Hepatocyte (in vitro differentiated cells): ENCODE measurements around the gene ATP1A3. TPM values are rescaled to one million over a fixed set of nuclear protein-coding genes. Genes with fewer than 3 reads are reported as not detected.

Source experiments
- DNase-seq: peaks from one replicate; pipeline ENCODE4 v3.0.0-alpha.2; 2016; ENCODE audit warnings: low spot score
- H2AFZ ChIP-seq: fragments of 200-600 bp; sonication (generic); 2 replicates; pipeline ENCODE4 v1.6.0; 2016; ENCODE audit warnings: antibody characterized with exemption, mild to moderate bottlenecking
- H3K27ac ChIP-seq: fragments of 200-600 bp; sonication (generic); 2 replicates; pipeline ENCODE4 v1.5.1; 2016; ENCODE audit warnings: mild to moderate bottlenecking
- H3K27me3 ChIP-seq: fragments of 200-600 bp; sonication (generic); 2 replicates; pipeline ENCODE4 v1.6.1; 2016
- H3K36me3 ChIP-seq: fragments of 200-600 bp; sonication (generic); replicated peaks from 2 replicates; pipeline ENCODE4 v1.5.1; 2016; ENCODE audit warnings: low read depth; ENCODE audit not compliant: insufficient read depth
- H3K4me1 ChIP-seq: fragments of 200-600 bp; sonication (generic); 2 replicates; pipeline ENCODE4 v1.5.1; 2016; ENCODE audit warnings: mild to moderate bottlenecking, moderate library complexity; ENCODE audit not compliant: insufficient read depth
- H3K4me2 ChIP-seq: fragments of 200-600 bp; sonication (generic); 2 replicates; pipeline ENCODE4 v1.6.0; 2016
- H3K4me3 ChIP-seq: fragments of 200-600 bp; sonication (generic); 2 replicates; pipeline ENCODE4 v1.5.1; 2016; ENCODE audit warnings: mild to moderate bottlenecking
- H3K79me2 ChIP-seq: fragments of 200-600 bp; sonication (generic); 2 replicates; pipeline ENCODE4 v1.6.0; 2017; ENCODE audit warnings: mild to moderate bottlenecking
- H3K9me2 ChIP-seq: fragments of 200-600 bp; sonication (generic); replicated peaks from 2 replicates; pipeline ENCODE4 v1.6.0; 2017; ENCODE audit warnings: mild to moderate bottlenecking; ENCODE audit not compliant: insufficient read depth
- H3K9me3 ChIP-seq: fragments of 200-600 bp; sonication (generic); 2 replicates; pipeline ENCODE4 v1.5.1; 2016; ENCODE audit warnings: low read depth, mild to moderate bottlenecking
- H4K20me1 ChIP-seq: fragments of 200-600 bp; sonication (generic); 2 replicates; pipeline ENCODE4 v1.6.0; 2016; ENCODE audit warnings: mild to moderate bottlenecking; ENCODE audit not compliant: insufficient read depth, poor library complexity, severe bottlenecking
- EZH2 ChIP-seq: fragments of 200-600 bp; sonication (generic); IDR thresholded peaks from 2 replicates; pipeline ENCODE4 v1.6.1; 2016; ENCODE audit warnings: antibody characterized with exemption, mild to moderate bottlenecking, borderline replicate concordance
- EZH2phosphoT487 ChIP-seq: fragments of 200-600 bp; sonication (generic); IDR thresholded peaks from one replicate; pipeline ENCODE4 v1.6.1; 2018; ENCODE audit warnings: antibody characterized with exemption, mild to moderate bottlenecking, low read depth, moderate library complexity; ENCODE audit not compliant: unreplicated experiment, severe bottlenecking
- WGBS: methylation state at CpG from one replicate; pipeline ENCODE4 v1.1.6; 2016; ENCODE audit warnings: low lambda C conversion rate; ENCODE audit errors: missing lambda C conversion rate; 5-methylcytosine and 5-hydroxymethylcytosine counted together
- polyA plus RNA-seq: library from polyadenylated mRNA; unstranded; fragments of >200 nt; fragmentation: Nextera tagmentation; extraction: Ambion mirVana; gene quantifications from 2 replicates; pipeline ENCODE4 v1.2.1, GENCODE V29; 2016
- total RNA-seq: library from RNA; depleted of rRNA; stranded (reverse); fragments of >200 nt; gene quantifications from 2 replicates; pipeline ENCODE4 v1.2.3, GENCODE V29; 2014
- TF ChIP-seq, protein P1 (sequence below): fragments of 200-600 bp; sonication (generic); IDR thresholded peaks from 2 replicates; pipeline ENCODE4 v1.5.1; 2016; ENCODE audit warnings: antibody characterized with exemption, mild to moderate bottlenecking; ENCODE audit not compliant: poor library complexity

Gene ATP1A3
- total and polyA plus RNA-seq, 2 experiments from 2014 or later, result 0.03 to 0.82 TPM

- H2AFZ ChIP-seq, result no peak overlapping the region
- H3K9me2 ChIP-seq, result no peaks in the 10 kb centered on the region
- H3K9me3 ChIP-seq, result no peaks in the 10 kb centered on the region
- no peaks in the 10 kb centered on the region for H3K36me3 ChIP-seq
- peaks cover 11% of the 10 kb centered on the region for H3K27me3 ChIP-seq
- H4K20me1 ChIP-seq, result no peaks in the 10 kb centered on the region
- 87% methylated on average over 13 of the region's 13 CpGs for WGBS
- no peak overlapping the region for H3K27ac ChIP-seq
- H3K4me3 ChIP-seq, result no peak overlapping the region
- DNase-seq, result no peak
- H3K4me1 ChIP-seq, result no peaks in the 10 kb centered on the region
- TF ChIP-seq EZH2 (no peak), EZH2phosphoT487 (no peak)
- TF ChIP-seq, protein P1, sequence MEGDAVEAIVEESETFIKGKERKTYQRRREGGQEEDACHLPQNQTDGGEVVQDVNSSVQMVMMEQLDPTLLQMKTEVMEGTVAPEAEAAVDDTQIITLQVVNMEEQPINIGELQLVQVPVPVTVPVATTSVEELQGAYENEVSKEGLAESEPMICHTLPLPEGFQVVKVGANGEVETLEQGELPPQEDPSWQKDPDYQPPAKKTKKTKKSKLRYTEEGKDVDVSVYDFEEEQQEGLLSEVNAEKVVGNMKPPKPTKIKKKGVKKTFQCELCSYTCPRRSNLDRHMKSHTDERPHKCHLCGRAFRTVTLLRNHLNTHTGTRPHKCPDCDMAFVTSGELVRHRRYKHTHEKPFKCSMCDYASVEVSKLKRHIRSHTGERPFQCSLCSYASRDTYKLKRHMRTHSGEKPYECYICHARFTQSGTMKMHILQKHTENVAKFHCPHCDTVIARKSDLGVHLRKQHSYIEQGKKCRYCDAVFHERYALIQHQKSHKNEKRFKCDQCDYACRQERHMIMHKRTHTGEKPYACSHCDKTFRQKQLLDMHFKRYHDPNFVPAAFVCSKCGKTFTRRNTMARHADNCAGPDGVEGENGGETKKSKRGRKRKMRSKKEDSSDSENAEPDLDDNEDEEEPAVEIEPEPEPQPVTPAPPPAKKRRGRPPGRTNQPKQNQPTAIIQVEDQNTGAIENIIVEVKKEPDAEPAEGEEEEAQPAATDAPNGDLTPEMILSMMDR, result no peak
- H3K79me2 ChIP-seq, result no peaks in the 10 kb centered on the region
- H3K4me2 ChIP-seq, result no peak overlapping the region
Measured at GRCh38 chr19:42006569-42006968, 12.5 kb upstream of the ATP1A3 start.

DNA sequence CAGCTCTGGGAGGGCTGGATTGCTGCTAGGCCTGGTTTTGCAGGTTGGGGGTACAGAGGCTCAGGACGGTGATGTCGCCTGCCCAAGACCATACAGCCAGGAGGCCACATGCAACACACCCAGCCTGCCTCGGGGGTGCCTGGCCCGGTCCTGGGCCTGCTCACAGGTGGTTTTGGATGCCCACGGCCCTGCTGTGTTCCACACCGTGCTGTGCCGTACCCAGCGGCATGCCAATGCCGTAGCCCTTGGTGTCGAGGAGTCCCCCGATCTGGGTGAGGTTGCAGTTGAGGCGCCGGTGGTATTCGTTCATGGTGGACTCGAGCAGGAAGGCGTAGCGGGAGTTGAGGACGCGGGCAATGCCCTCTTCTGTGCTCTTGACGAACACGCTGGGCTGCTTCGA, 11.5 kb upstream of the ATP1A3 start:
- no peaks in the 10 kb centered on the region for H3K36me3 ChIP-seq
- H3K4me1 ChIP-seq, result no peaks in the 10 kb centered on the region
- H2AFZ ChIP-seq, result no peak overlapping the region
- H3K27ac ChIP-seq, result no peak overlapping the region
- H3K9me2 ChIP-seq, result no peaks in the 10 kb centered on the region
- H3K9me3 ChIP-seq, result no peaks in the 10 kb centered on the region
- H4K20me1 ChIP-seq, result no peaks in the 10 kb centered on the region
- H3K79me2 ChIP-seq, result no peaks in the 10 kb centered on the region
- no peak overlapping the region for H3K4me3 ChIP-seq
- no peak overlapping the region for H3K4me2 ChIP-seq
- no peak for DNase-seq
- no peak for TF ChIP-seq EZH2
- no peak for TF ChIP-seq EZH2phosphoT487
- TF ChIP-seq, protein P1, result no peak
- 95% methylated on average over 22 of the region's 22 CpGs for WGBS
- peaks cover 22% of the 10 kb centered on the region for H3K27me3 ChIP-seq

- Histone ChIP-seq H3K4me2 (no peak overlapping the region), H4K20me1 (no peaks in the 10 kb centered on the region), H3K4me1 (no peaks in the 10 kb centered on the region), H3K4me3 (no peak overlapping the region), H3K27me3 (peaks cover 37% of the 10 kb centered on the region), H3K36me3 (no peaks in the 10 kb centered on the region), H2AFZ (no peak overlapping the region), H3K9me3 (no peaks in the 10 kb centered on the region), H3K27ac (no peak overlapping the region), H3K79me2 (no peaks in the 10 kb centered on the region), H3K9me2 (no peaks in the 10 kb centered on the region)
- no peak for DNase-seq
- no peak for TF ChIP-seq EZH2phosphoT487
- TF ChIP-seq, protein P1, result no peak
- TF ChIP-seq EZH2, result no peak
- WGBS, result 89% methylated on average over 15 of the region's 21 CpGs
Measured at GRCh38 chr19:42003506-42004294, 9.7 kb upstream of the ATP1A3 start.
